AG04450 (cell line): ENCODE measurements around the gene GAR1. TPM values are rescaled to one million over a fixed set of nuclear protein-coding genes. Genes with fewer than 3 reads are reported as not detected.

ENCODE experiments used
- CTCF ChIA-PET: fragments of 300-600, 350-600 bp; formaldehyde crosslinking; extraction: SDS; loops from one replicate; lab custom pipeline; 2022; ENCODE audit warnings: antibody characterized with exemption, inconsistent platforms; lab: Charles Lee
- POLR2A ChIA-PET: fragments of 350-600 bp; formaldehyde crosslinking; extraction: SDS; loops from one replicate; lab custom pipeline; 2021; ENCODE audit warnings: antibody characterized with exemption, inconsistent platforms; lab: Yijun Ruan, JAX
- DNase-seq: peaks from one replicate; pipeline ENCODE4 v3.0.0-alpha.2; 2011; ENCODE audit warnings: low read depth, low spot score
- H3K27ac ChIP-seq: one replicate; pipeline ENCODE4 v1.5.1; 2012; ENCODE audit warnings: low read depth, low read length, control low read depth
- H3K27me3 ChIP-seq: one replicate; pipeline ENCODE4 v1.6.0; 2012; ENCODE audit warnings: low read length; ENCODE audit not compliant: control insufficient read depth, insufficient read depth
- H3K4me3 ChIP-seq: 2 replicates; pipeline ENCODE4 v1.5.1; 2011; ENCODE audit warnings: mild to moderate bottlenecking, low read depth, low read length, control low read depth
- H3K9me3 ChIP-seq: 2 replicates; pipeline ENCODE4 v1.5.1; 2012; ENCODE audit warnings: low read length; ENCODE audit not compliant: control insufficient read depth, insufficient read depth
- CTCF ChIP-seq: IDR thresholded peaks from 2 replicates; pipeline ENCODE4 v1.5.1; 2011; ENCODE audit warnings: low read depth, low read length, control low read depth, inconsistent platforms
- polyA plus RNA-seq: library from polyadenylated mRNA; depleted of rRNA; stranded (reverse); fragments of >200 nt; gene quantifications from 2 replicates; pipeline ENCODE4 v1.2.3, GENCODE V29; 2011

The GAR1 gene
- polyA plus RNA-seq, 1 experiment = 23.7 TPM

DNA sequence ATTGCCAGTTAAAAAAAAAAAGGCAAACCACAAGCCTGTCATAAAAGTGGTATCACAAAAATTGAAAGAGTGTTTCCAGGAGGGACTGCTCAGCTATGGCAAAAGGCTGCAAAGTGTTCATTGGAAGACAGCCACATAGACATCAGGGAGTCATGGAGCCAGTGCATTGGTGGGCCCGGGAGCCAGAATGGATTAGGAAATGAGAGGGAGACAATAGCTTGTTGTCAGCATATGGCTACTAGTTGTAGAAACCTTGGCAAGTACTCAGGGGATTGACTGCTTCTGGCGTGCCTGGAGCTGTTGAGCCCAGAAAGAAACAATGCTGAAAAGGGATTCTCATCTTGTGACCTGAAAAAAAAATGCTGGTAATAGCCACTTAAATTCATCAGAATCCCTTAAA lies 5.0 kb downstream of the GAR1 start:
- CTCF ChIA-PET = interaction anchor here (1.0 kb wide), 1 partner anchor 399 kb away, joined by 3 read pairs; no protein-coding TSS in a partner anchor
- DNase-seq = no peak
- Histone ChIP-seq H3K4me3 (no peak overlapping the region), H3K27me3 (no peaks in the 10 kb centered on the region), H3K27ac (no peak overlapping the region), H3K9me3 (peaks cover 2% of the 10 kb centered on the region; the same call in 1 of the 2 replicates)
- TF ChIP-seq CTCF = no peak
- POLR2A ChIA-PET = no interaction called here

DNA sequence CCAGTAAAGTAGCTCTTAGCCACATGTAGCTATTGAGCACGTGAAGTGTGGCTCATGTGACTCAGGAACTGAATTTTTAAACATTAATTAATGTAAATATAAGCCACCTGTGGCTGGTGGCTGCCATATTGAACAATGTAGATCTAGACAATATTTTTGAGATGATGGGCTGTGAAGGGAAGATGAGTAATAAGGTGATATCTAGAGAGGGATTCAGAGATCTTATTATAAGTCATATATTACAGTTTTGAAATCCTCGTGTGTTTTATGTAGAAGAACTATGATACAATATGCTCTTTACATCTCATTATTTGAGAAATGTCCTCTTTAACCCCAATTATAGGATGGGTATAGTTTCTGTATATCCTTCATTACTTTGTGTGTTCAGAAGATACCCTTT lies 5.6 kb downstream of the GAR1 start:
- no peak for DNase-seq
- H3K27me3 ChIP-seq = no peaks in the 10 kb centered on the region
- ChIA-PET POLR2A (no interaction called here), CTCF (interaction anchor here (1.0 kb wide), 1 partner anchor 399 kb away, joined by 3 read pairs; no protein-coding TSS in a partner anchor)
- H3K9me3 ChIP-seq = no peaks in the 10 kb centered on the region
- TF ChIP-seq CTCF = no peak
- no peak overlapping the region for H3K27ac ChIP-seq
- no peak overlapping the region for H3K4me3 ChIP-seq

- TF ChIP-seq CTCF = peak; percentile 67
- DNase-seq = no peak
- ChIA-PET CTCF (interaction anchor here (0.6 to 4.6 kb wide), 20 partner anchors 10 to 417 kb away, joined by 3 to 48 read pairs (median 4); partner anchors contain the start of genes CASP6 and SEC24B), POLR2A (no interaction called here)
- Histone ChIP-seq H3K9me3 (no peaks in the 10 kb centered on the region), H3K27ac (no peak overlapping the region), H3K27me3 (no peaks in the 10 kb centered on the region), H3K4me3 (no peak overlapping the region)
These were observed 11.2 kb downstream of the GAR1 start for GRCh38 chr4:109826719-109827118.

DNA sequence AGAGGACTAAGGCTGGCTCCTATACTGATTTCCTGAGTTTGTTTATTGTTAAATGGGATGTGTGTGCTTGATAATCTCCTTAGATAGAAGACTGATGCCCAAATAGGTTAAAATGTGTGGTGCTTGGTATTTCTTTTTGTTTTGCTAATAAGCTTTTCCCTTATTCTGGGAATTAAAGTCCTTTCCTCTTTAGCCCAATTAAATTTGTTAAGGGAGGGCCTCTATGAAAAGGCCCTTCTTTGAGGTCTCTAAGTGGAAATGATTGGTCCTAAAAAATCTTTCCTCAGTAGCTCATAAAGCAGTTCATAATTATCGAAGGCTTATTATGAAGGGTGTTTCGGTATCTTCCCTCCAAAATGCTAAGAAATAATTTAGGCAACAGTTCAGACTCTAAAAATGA lies 12.1 kb downstream of the GAR1 start, which contains the start of gene RRH:
TSS of gene RRH (plus strand) at position 301 of the 400 bp plus-strand sequence. CDS start at position 357, 56 bp downstream.
- Histone ChIP-seq H3K27me3 (no peaks in the 10 kb centered on the region), H3K9me3 (no peaks in the 10 kb centered on the region), H3K4me3 (no peak within 1 kb of the TSS), H3K27ac (no peak within 1 kb of the TSS)
- no peak for DNase-seq
- POLR2A ChIA-PET = no interaction called here
- TF ChIP-seq CTCF = no peak
- CTCF ChIA-PET = interaction anchor here (0.6 to 4.6 kb wide), 11 partner anchors 9 to 416 kb away, joined by 3 to 48 read pairs (median 5); partner anchors contain the start of genes CASP6 and SEC24B

- Histone ChIP-seq H3K9me3 (no peaks in the 10 kb centered on the region), H3K27me3 (no peaks in the 10 kb centered on the region), H3K4me3 (no peak overlapping the region), H3K27ac (no peak overlapping the region)
- ChIA-PET CTCF (no interaction called here), POLR2A (no interaction called here)
- DNase-seq = no peak
- TF ChIP-seq CTCF = no peak
These were observed 18.2 kb downstream of the GAR1 start for GRCh38 chr4:109833756-109834155.
